T-helper 1 cell treated with Interleukin-12 subunit alpha and Interleukin-12 subunit beta and Interleukin-4 antibody, amounts not matched to agents 30 μg/mL and 1 μg/mL, for 36 hours (primary cell): Measurements from ENCODE around the gene ETV5.
"Not testable (repeated sequence)": the region's sequence is repeated elsewhere in the genome, so short reads cannot be mapped to it uniquely, and the experiment has no call there.

Experiments
- H3K27ac Mint-ChIP-seq: one replicate; pipeline ENCODE4 v1.8.0; 2021; ENCODE audit warnings: mild to moderate bottlenecking, mixed read lengths
- H3K27me3 Mint-ChIP-seq: one replicate; pipeline ENCODE4 v1.8.0; 2021; ENCODE audit warnings: low read depth, mixed read lengths
- H3K36me3 Mint-ChIP-seq: one replicate; pipeline ENCODE4 v1.8.0; 2021; ENCODE audit warnings: low read depth, mixed read lengths
- H3K4me1 Mint-ChIP-seq: one replicate; pipeline ENCODE4 v1.8.0; 2021; ENCODE audit warnings: low read depth, mixed read lengths
- H3K4me3 Mint-ChIP-seq: one replicate; pipeline ENCODE4 v1.8.0; 2021; ENCODE audit warnings: mild to moderate bottlenecking, moderate library complexity, mixed read lengths
- H3K9me3 Mint-ChIP-seq: one replicate; pipeline ENCODE4 v1.8.0; 2021; ENCODE audit warnings: mixed read lengths

Gene ETV5

DNA sequence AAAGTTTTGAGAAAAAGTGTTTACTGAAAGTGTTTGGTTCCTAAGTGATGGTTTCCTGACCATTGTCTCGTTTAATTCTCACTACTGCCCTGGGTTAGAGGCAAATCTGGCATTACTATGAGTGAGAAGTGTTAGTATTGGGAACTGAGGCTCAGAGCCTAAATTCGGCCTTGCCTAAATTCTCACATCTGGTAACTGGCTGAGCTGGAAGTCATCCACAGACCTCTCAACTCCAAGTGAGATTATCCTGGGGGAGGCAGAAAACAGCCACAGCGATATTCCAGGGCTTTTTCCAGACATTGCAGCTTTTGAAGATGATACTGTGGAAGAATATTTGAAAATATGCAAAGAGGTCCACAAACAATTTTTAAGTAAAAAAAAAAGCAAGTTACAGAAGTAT is 86.0 kb downstream of the ETV5 start:
- Mint-ChIP-seq H3K27me3 (peaks cover 34% of the 10 kb centered on the region), H3K4me3 (no peak overlapping the region), H3K4me1 (no peaks in the 10 kb centered on the region), H3K36me3 (no peaks in the 10 kb centered on the region), H3K27ac (no peak overlapping the region), H3K9me3 (no peaks in the 10 kb centered on the region)

DNA sequence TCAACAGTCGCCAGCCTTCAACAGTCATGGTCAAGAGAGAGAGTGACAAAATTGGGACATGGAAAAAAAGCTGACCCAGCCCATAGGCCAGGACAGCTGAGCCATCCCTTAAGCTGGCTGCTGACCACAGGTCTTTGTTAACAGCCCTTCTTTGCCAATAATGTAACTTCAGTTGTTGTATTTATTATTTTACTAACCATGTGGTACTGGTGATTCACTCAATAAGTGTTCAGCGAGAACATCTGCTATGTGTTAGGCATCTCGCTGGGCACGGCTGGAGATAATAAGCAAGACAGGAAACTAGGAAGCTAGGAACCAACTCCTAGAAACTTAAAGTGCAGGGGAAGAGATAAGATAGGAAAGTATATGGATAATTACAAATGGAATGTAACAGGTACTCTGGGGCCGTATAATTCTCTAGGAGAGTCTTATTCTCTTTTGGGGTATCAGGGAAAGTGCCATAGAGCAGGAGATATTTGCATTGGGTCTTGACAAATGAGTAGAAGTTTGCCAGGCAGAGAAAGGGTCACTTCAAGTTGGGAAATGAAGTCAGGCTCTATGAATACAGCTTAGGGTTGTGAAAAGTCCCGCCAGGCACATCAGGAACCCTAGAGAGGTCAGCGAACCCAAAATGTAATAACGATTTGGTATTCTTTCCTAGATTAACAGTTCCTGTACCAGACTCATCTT is 87.1 kb downstream of the ETV5 start:
- Mint-ChIP-seq H3K27ac (no peak overlapping the region), H3K4me3 (no peak overlapping the region), H3K4me1 (no peaks in the 10 kb centered on the region), H3K36me3 (no peaks in the 10 kb centered on the region), H3K27me3 (peaks cover 37% of the 10 kb centered on the region), H3K9me3 (no peaks in the 10 kb centered on the region)

DNA sequence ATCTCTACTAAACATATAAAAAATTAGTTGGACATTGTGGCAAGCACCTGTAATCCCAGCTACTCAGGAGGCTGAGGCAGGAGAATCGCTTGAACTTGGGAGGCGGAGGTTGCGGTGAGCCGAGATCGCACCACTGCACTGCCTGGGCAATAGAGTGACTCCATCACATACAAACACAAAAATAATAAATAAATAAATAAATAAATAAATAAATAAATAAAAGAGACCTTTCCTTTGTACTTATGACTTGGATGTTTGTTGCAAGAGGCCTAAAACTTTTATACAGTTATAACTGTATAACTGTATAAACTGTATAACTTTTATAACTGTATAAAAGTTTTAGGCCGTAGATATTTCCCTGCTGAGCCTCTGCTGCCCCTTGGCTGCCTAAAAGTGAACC is 87.6 kb downstream of the ETV5 start:
- not testable (repeated sequence) for H3K4me1 Mint-ChIP-seq, H3K4me3 Mint-ChIP-seq, H3K36me3 Mint-ChIP-seq, H3K9me3 Mint-ChIP-seq, H3K27ac Mint-ChIP-seq
- peaks cover 33% of the 10 kb centered on the region for H3K27me3 Mint-ChIP-seq

DNA sequence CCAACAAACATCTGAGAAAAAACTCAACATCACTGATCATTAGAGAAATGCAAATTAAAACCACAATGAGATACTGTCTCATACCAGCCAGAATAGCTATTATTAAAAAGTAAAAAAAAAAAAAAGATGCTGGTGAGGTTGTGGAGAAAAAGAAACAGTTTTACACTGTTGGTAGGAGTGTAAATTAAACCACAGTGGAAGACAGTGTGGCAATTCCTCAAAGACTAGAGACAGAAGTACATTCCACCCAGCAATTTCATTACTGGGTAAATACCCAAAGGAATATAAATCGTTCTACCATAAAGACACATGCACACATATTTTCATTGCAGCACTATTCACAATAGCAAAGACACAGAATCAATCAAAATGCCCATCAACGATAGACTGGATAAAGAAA is 89.6 kb downstream of the ETV5 start:
- not testable (repeated sequence) for H3K27ac Mint-ChIP-seq, H3K9me3 Mint-ChIP-seq, H3K4me3 Mint-ChIP-seq, H3K36me3 Mint-ChIP-seq, H3K4me1 Mint-ChIP-seq
- H3K27me3 Mint-ChIP-seq: peaks cover 16% of the 10 kb centered on the region

DNA sequence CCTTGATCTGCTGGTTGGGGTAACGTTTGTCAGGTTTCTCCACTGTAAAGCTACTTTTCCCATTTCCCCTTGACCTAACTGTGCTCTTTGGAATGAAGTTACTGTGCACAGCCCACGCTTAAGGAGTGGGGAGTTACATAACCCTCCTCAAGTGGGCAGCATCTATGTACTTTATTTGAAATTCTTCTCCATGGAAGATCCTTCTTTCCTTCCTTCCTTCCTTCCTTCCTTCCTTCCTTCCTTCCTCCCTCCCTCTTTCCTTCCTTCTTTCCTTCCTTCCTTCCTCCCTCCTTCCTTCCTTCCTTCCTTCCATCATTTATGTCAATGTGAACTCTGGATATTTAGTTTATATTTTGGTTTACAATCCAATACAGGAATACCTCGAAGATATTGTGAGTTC is 94.0 kb downstream of the ETV5 start:
- Mint-ChIP-seq H3K27ac (no peak overlapping the region), H3K36me3 (no peaks in the 10 kb centered on the region), H3K4me1 (no peaks in the 10 kb centered on the region), H3K9me3 (no peaks in the 10 kb centered on the region), H3K4me3 (no peak overlapping the region), H3K27me3 (peaks cover 10% of the 10 kb centered on the region)

DNA sequence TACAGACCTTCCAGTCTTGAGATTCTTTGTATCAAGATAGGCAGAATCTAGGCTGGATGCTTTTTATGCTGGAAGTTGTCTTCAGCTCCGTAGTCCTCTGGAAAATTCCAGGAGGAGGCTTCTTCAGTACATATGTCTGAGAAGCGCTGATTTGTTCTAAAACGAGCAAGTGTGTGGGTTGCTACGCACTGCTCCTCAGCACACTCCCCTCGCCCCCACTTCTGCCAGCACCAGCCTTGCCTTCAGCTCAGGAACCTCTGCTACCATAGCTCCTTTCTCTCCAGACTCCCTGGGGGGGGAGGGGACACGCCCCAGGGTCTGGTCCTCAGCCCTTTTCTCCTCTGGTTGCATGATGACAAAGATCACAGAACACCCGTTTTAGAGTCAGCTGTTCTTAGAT is 95.6 kb downstream of the ETV5 start:
- H3K4me1 Mint-ChIP-seq: no peaks in the 10 kb centered on the region
- peaks cover 4% of the 10 kb centered on the region for H3K27me3 Mint-ChIP-seq
- no peaks in the 10 kb centered on the region for H3K36me3 Mint-ChIP-seq
- H3K4me3 Mint-ChIP-seq: no peak overlapping the region
- no peak overlapping the region for H3K27ac Mint-ChIP-seq
- no peaks in the 10 kb centered on the region for H3K9me3 Mint-ChIP-seq

DNA sequence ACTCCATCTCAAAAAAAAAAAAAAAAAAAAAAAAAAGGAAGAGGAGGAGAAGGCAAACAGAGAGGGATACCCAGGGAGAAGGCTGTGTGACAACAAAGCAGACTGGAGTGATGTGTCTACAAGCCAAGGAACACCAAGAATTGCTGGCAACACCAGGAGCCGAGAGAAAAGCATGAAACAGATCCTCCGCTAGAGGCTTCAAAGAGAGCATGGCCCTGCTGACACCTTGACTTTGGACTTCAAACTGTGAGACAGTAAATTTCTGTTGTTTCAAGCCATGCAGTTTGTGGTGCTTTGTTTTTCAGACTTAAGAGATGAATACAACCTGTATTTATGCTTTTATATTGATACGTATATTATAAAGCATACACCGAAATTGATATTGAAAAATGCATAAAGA is 96.8 kb downstream of the ETV5 start:
- Mint-ChIP-seq H3K4me3 (no peak overlapping the region), H3K9me3 (no peaks in the 10 kb centered on the region), H3K36me3 (no peaks in the 10 kb centered on the region), H3K4me1 (no peaks in the 10 kb centered on the region), H3K27me3 (no peaks in the 10 kb centered on the region), H3K27ac (no peak overlapping the region)

DNA sequence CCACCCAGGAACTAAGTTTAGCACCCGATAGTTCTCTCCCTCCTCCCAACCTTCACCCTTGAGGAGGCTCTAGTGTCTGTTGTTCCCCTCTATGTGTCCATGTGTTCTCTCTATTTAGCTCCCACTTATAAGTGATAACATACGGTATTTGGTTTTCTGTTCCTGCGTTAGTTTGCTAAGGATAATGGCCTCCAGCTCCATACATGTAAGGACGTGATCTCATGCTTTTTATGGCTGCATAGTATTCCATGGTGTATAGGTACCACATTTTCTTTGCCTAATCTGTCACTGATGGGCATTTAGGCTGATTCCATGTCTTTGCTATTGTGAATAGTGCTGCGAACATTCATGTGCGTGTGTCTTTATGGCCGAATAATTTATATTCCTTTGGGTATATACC is 104.2 kb downstream of the ETV5 start:
- no peaks in the 10 kb centered on the region for H3K4me1 Mint-ChIP-seq
- H3K27ac Mint-ChIP-seq: no peak overlapping the region
- H3K27me3 Mint-ChIP-seq: peaks cover 24% of the 10 kb centered on the region
- H3K36me3 Mint-ChIP-seq: no peaks in the 10 kb centered on the region
- H3K9me3 Mint-ChIP-seq: no peaks in the 10 kb centered on the region
- no peak overlapping the region for H3K4me3 Mint-ChIP-seq

DNA sequence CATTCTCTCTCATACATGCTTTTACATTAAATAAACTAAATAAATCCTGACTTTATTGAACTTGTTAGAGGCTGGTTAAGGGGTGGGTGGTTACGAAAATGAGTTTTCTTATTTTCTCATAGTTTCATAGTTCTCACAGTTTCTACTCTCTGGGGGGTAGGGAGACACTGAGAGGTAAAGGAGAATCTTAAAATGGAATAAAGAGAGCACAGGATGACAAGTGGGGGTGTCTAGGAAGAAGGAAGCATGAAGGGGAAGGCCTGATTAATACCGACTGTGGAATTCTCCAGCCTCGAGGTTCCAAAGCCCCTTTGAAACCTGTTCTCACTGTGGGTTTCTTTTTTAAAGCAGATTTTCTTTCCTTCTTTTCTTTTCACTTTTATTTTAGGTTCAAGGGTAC is 104.7 kb downstream of the ETV5 start:
- no peaks in the 10 kb centered on the region for H3K9me3 Mint-ChIP-seq
- H3K27me3 Mint-ChIP-seq: peaks cover 24% of the 10 kb centered on the region
- H3K4me3 Mint-ChIP-seq: no peak overlapping the region
- H3K27ac Mint-ChIP-seq: no peak overlapping the region
- H3K36me3 Mint-ChIP-seq: no peaks in the 10 kb centered on the region
- H3K4me1 Mint-ChIP-seq: no peaks in the 10 kb centered on the region

DNA sequence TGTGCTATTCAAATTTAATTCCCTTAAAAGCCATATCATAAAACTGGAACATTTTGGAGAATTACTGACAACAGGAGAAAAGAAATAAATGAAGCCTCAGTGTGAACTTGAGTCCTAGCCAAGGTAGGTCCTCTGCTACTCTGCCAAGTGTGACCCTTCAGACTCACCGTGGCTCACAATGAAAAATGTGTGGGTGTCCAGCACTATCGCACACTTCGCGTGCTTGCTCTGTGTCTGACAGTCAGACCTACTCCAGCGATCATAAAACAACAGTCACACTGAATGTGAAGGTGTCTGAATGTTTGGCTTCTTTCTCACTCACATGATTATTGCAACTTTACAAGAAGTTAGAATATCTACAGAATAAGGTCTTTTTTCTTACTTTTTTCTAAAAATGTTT is 105.3 kb downstream of the ETV5 start:
- Mint-ChIP-seq H3K27me3 (peaks cover 24% of the 10 kb centered on the region), H3K9me3 (no peaks in the 10 kb centered on the region), H3K27ac (no peak overlapping the region), H3K4me1 (no peaks in the 10 kb centered on the region), H3K36me3 (no peaks in the 10 kb centered on the region), H3K4me3 (no peak overlapping the region)

DNA sequence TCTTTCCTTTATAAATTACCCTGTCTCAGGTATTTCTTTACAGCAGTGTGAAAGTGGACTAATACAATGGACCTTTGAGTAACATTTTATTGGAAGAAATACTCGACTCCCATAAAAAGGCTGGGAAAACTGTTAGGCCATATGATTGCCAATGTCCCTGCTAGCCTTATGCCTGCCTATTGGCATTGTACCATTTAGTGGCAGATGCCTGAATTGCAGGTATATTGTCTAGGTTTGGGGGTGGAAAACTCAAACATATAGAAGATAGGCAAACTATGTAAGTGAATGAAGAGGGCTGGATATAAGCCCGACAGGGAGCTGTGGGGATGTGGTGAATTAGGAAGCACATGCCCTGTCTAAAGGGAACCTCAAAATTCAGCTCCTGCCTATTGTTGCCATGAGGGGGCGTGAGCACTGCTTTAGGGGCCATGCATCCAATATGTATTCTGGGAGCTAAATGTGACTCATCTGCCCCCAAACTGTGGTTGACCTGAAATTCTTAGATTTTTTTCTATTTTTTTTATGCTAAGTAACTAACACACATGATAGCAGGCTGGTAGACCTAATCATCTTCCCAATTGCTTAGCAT is 105.9 kb downstream of the ETV5 start:
- peaks cover 26% of the 10 kb centered on the region for H3K27me3 Mint-ChIP-seq
- H3K4me1 Mint-ChIP-seq: no peaks in the 10 kb centered on the region
- H3K4me3 Mint-ChIP-seq: no peak overlapping the region
- H3K27ac Mint-ChIP-seq: no peak overlapping the region
- no peaks in the 10 kb centered on the region for H3K36me3 Mint-ChIP-seq
- no peaks in the 10 kb centered on the region for H3K9me3 Mint-ChIP-seq

DNA sequence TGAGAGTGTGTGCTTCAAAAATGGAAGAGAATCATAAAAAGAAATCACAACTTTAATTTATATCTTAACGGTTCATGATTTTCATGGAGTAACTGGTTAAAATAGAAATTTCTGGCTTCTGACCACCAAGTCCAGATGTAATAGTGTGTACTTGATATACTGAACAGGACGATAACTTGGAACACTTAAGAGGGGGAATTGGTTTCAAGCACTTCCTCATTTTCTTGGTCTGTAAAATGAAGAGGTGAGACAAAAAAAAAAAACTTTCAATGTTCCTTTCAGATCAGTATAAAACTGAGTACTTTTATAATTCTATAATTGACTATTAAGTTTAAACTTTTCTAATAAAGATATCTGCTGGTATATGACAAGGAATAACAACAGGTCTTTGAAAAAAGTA is 107.0 kb downstream of the ETV5 start:
- Mint-ChIP-seq H3K36me3 (no peaks in the 10 kb centered on the region), H3K4me3 (no peak overlapping the region), H3K4me1 (no peaks in the 10 kb centered on the region), H3K9me3 (no peaks in the 10 kb centered on the region), H3K27me3 (peaks cover 28% of the 10 kb centered on the region), H3K27ac (no peak overlapping the region)

DNA sequence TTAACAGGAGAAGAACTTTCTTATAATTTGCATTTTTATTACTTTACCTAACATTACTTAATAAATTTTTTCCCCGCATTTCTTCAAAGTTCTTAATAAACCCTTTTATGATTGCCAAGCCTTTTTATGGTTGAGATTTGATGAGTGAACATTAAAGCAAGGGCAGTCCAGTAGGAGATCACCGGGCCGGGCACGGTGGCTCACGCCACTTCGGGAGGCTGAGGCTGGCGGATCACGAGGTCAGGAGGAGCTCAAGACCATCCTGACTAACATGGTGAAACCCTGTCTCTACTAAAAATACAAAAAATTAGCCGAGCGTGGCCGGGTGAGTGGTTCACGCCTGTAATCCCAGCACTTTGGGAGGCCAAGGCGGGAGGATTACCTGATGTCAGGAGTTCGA is 109.7 kb downstream of the ETV5 start:
- H3K9me3 Mint-ChIP-seq: no peaks in the 10 kb centered on the region
- H3K4me1 Mint-ChIP-seq: no peaks in the 10 kb centered on the region
- no peaks in the 10 kb centered on the region for H3K36me3 Mint-ChIP-seq

DNA sequence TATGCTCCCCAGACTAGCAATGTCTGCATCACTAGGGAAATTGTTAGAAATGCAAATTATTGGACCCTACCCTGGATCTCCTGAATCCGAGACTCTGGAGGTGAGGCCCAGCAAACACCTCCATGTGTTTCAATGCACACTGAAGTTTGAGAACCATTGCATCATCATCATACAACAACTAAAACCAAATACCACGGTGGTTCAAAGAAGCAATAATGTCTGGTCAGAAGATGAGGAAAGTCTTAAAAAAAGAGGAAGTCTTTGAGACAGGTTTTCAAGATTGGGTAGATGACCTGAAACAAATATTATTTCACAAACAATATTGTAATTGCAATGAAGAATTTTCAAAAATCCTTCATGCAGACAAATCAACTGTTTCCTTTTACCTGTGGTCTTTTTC is 110.8 kb downstream of the ETV5 start:
- H3K27me3 Mint-ChIP-seq: peaks cover 28% of the 10 kb centered on the region
- no peak overlapping the region for H3K4me3 Mint-ChIP-seq
- no peaks in the 10 kb centered on the region for H3K4me1 Mint-ChIP-seq
- no peak overlapping the region for H3K27ac Mint-ChIP-seq
- H3K36me3 Mint-ChIP-seq: no peaks in the 10 kb centered on the region
- H3K9me3 Mint-ChIP-seq: no peaks in the 10 kb centered on the region

More for the DNA sequence above, 109.7 kb downstream of the ETV5 start:
- Mint-ChIP-seq H3K27me3 (peaks cover 31% of the 10 kb centered on the region), H3K27ac (no peak overlapping the region), H3K4me3 (no peak overlapping the region)

DNA sequence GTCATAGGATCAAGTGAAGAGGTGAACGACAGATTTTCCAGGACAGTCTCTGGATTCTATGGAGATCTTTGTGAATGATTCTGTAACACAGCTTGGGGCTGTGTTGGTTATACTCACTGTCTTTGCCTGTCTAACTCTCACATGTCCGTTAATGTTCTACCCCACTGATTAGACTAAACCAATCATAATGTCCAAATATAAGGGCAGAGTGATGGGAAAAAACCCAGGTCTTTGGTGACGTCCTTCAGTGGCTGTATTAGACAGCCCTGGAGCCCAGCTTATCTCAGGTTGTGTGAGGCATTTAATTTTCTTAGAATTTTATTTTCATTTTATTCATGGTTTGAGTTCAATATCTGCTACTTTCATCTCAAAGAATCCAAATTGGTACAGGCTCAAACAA is 111.8 kb downstream of the ETV5 start:
- Mint-ChIP-seq H3K36me3 (no peaks in the 10 kb centered on the region), H3K27me3 (peaks cover 23% of the 10 kb centered on the region), H3K27ac (no peak overlapping the region), H3K9me3 (no peaks in the 10 kb centered on the region), H3K4me3 (no peak overlapping the region), H3K4me1 (no peaks in the 10 kb centered on the region)
